GM12878 (cell line): ENCODE data around the gene MMP11. TPM values are rescaled to one million over a fixed set of nuclear protein-coding genes. Genes with fewer than 3 reads are reported as not detected.

Experiments used
- ATAC-seq: fragments of 200-7000 bp; cut with Tn5 transposase; 3 replicates; pipeline ENCODE4 v1.9.1; 2020; ENCODE audit warnings: mild to moderate bottlenecking, moderate library complexity
- BruUV-seq: library from RNA; stranded (reverse); fragments of 400-500 nt; replicated peaks from 2 replicates; lab custom pipeline; 2021; lab: Mats Ljungman, UMichigan
- CTCF ChIA-PET: fragments of 300-600 bp; sonication (Branson Sonifier 250); formaldehyde crosslinking; extraction: SDS; loops from one replicate; lab custom pipeline; 2021; ENCODE audit warnings: inconsistent platforms; lab: Yijun Ruan, JAX
- POLR2A ChIA-PET: fragments of 350-600 bp; formaldehyde crosslinking; extraction: SDS; loops from one replicate; lab custom pipeline; 2021; ENCODE audit warnings: inconsistent platforms; lab: Charles Lee
- RAD21 ChIA-PET: fragments of 300-600 bp; sonication (Branson Sonifier 250); formaldehyde crosslinking; loops from one replicate; lab custom pipeline; 2023; ENCODE audit warnings: antibody characterized with exemption; ENCODE audit not compliant: unreplicated experiment; lab: Charles Lee
- SMC1A ChIA-PET: fragments of 300-600 bp; sonication (Branson Sonifier 250); formaldehyde crosslinking; loops from one replicate; lab custom pipeline; 2023; ENCODE audit not compliant: unreplicated experiment, uncharacterized antibody; lab: Charles Lee
- DNase-seq: peaks from one replicate; pipeline ENCODE4 v3.0.0-alpha.2; 2011; ENCODE audit warnings: low read depth, low spot score
- FAIRE-seq: peaks from 3 replicates; lab custom pipeline; 2011; peaks lifted over from hg19 to GRCh38; lab: Jason Lieb, UNC
- H2AFZ ChIP-seq: 2 replicates; pipeline ENCODE4 v1.6.0; 2011; ENCODE audit warnings: low read depth, low read length, control low read depth; ENCODE audit not compliant: control insufficient read depth
- H3K27ac ChIP-seq: 2 replicates; pipeline ENCODE4 v1.5.1; 2011; ENCODE audit warnings: control low read depth; ENCODE audit not compliant: control insufficient read depth, insufficient read depth
- H3K27me3 ChIP-seq, 2 experiments: replicated peaks in 1 of 2; 2 replicates each; pipeline versions ENCODE4 v1.6.0 to v1.6.1; 2011; ENCODE audit warnings: low read length in 1 of 2; ENCODE audit not compliant: control insufficient read depth in 2 of 2, insufficient read depth in 2 of 2
- H3K36me3 ChIP-seq, 2 experiments: 2 replicates each; pipeline ENCODE4 v1.5.1; 2011; ENCODE audit warnings: low read length in 1 of 2; ENCODE audit not compliant: control insufficient read depth in 2 of 2, insufficient read depth in 2 of 2
- H3K4me1 ChIP-seq: 2 replicates; pipeline ENCODE4 v1.6.1; 2011; ENCODE audit warnings: mild to moderate bottlenecking, low read length, moderate library complexity, mixed read lengths; ENCODE audit not compliant: control insufficient read depth, insufficient read depth
- H3K4me2 ChIP-seq: 2 replicates; pipeline ENCODE4 v1.6.0; 2011; ENCODE audit warnings: control low read depth; ENCODE audit not compliant: control insufficient read depth, insufficient read depth
- H3K4me3 ChIP-seq: fragments of 200-600 bp; sonication (generic); 2 replicates; pipeline ENCODE4 v1.5.1; 2016
- H3K79me2 ChIP-seq: 2 replicates; pipeline ENCODE4 v1.6.0; 2011; ENCODE audit warnings: low read length; ENCODE audit not compliant: control insufficient read depth, insufficient read depth
- H3K9ac ChIP-seq: 2 replicates; pipeline ENCODE4 v1.8.0; 2011; ENCODE audit warnings: low read length, control low read depth, mixed read lengths; ENCODE audit not compliant: control insufficient read depth, insufficient read depth
- H3K9me3 ChIP-seq: replicated peaks from 3 replicates; pipeline ENCODE4 v1.5.1; 2011; ENCODE audit warnings: mild to moderate bottlenecking, low read length; ENCODE audit not compliant: control insufficient read depth, insufficient read depth
- H4K20me1 ChIP-seq: 2 replicates; pipeline ENCODE4 v1.6.0; 2011; ENCODE audit not compliant: control insufficient read depth, insufficient read depth
- CHD2 ChIP-seq: IDR thresholded peaks from 2 replicates; pipeline ENCODE4 v1.6.1; 2011; ENCODE audit warnings: low read depth, low read length, improper control_type of control experiment, borderline replicate concordance
- FOXK2 ChIP-seq: fragments of 450-650 bp; IDR thresholded peaks from 2 replicates; pipeline ENCODE4 v1.6.1; 2017; ENCODE audit warnings: mild to moderate bottlenecking, moderate library complexity
- FOXM1 ChIP-seq: IDR thresholded peaks from 2 replicates; pipeline ENCODE4 v1.6.1; 2012; ENCODE audit warnings: low read depth, mild to moderate bottlenecking, inconsistent platforms, low read length, moderate library complexity
- HDAC2 ChIP-seq: fragments of 200-600 bp; sonication (generic); IDR thresholded peaks from 2 replicates; pipeline ENCODE4 v1.6.1; 2017
- JUNB ChIP-seq: IDR thresholded peaks from 2 replicates; pipeline ENCODE4 v1.6.1; 2016; ENCODE audit warnings: antibody characterized with exemption, mild to moderate bottlenecking
- MXI1 ChIP-seq: fragments of 150-350 bp; IDR thresholded peaks from 2 replicates; pipeline ENCODE4 v1.6.1; 2011; ENCODE audit warnings: low read depth, mild to moderate bottlenecking, inconsistent platforms, low read length, improper control_type of control experiment
- MYB ChIP-seq: fragments of 150-350 bp; IDR thresholded peaks from 2 replicates; pipeline ENCODE4 v1.6.1; 2014; ENCODE audit warnings: mild to moderate bottlenecking, low read depth, low read length, borderline replicate concordance
- PAX5 ChIP-seq: IDR thresholded peaks from 2 replicates; pipeline ENCODE4 v1.6.1; 2011; ENCODE audit warnings: low read depth, low read length, borderline replicate concordance
- SP1 ChIP-seq: IDR thresholded peaks from one replicate; pipeline ENCODE4 v1.6.1; 2011; ENCODE audit warnings: low read depth, low read length
- SPI1 ChIP-seq: IDR thresholded peaks from 2 replicates; pipeline ENCODE4 v1.6.1; 2011; ENCODE audit warnings: low read depth, mild to moderate bottlenecking, low read length, moderate library complexity, borderline replicate concordance; ENCODE audit not compliant: insufficient read depth
- STAT1 ChIP-seq: fragments of 450-650 bp; conservative IDR thresholded peaks from 2 replicates; pipeline ENCODE4 v1.6.1; 2014; ENCODE audit warnings: antibody characterized with exemption, mild to moderate bottlenecking
- SUPT20H ChIP-seq: IDR thresholded peaks from 2 replicates; pipeline ENCODE4 v1.6.1; 2011; ENCODE audit warnings: low read depth, mild to moderate bottlenecking, low read length, moderate library complexity, borderline replicate concordance; ENCODE audit not compliant: control insufficient read depth
- SUZ12 ChIP-seq: fragments of 200-600 bp; sonication (generic); IDR thresholded peaks from one replicate; pipeline ENCODE4 v1.6.1; 2018; ENCODE audit warnings: antibody characterized with exemption, mild to moderate bottlenecking; ENCODE audit not compliant: unreplicated experiment
- YY1 ChIP-seq: IDR thresholded peaks from 2 replicates; pipeline ENCODE4 v1.6.1; 2011; ENCODE audit warnings: low read depth, mild to moderate bottlenecking, low read length
- WGBS: methylation state at CpG from one replicate; pipeline ENCODE4 v1.1.6; 2016; ENCODE audit warnings: low lambda C conversion rate; ENCODE audit not compliant: insufficient replicate concordance, insufficient coverage; ENCODE audit errors: missing lambda C conversion rate; 5-methylcytosine and 5-hydroxymethylcytosine counted together
- in situ Hi-C: fragments of 300-500 bp; cut with MboI; formaldehyde crosslinking; loops from 9 replicates; pipeline ENCODE4 v1.14.3; 2018; ENCODE audit warnings: mixed read lengths
- intact Hi-C: fragments of 100-400 bp; cut with micrococcal nuclease; formaldehyde crosslinking; loops from one replicate; pipeline ENCODE4 v1.14.2; 2022; ENCODE audit not compliant: unreplicated experiment
- polyA plus RNA-seq, 11 experiments: library from polyadenylated mRNA; depleted of rRNA in 4 of 11; unstranded in 6 of 11; stranded (reverse) in 5 of 11; fragments of >200 nt; fragmentation: Nextera tagmentation in 4 of 11; fragmentation: Illumina TruSeq in 1 of 11; extraction: Ambion mirVana in 4 of 11; extraction: Trizol in 1 of 11; gene quantifications; 1 replicate in 1 of 11; 2 replicates in 10 of 11; pipeline versions ENCODE4 v1.2.1 to v1.2.3, GENCODE V29; 2011 to 2016; ENCODE audit warnings: inconsistent platforms in 2 of 11, missing spikeins in 2 of 11, low read depth in 1 of 11
- total RNA-seq, 4 experiments: library from RNA; depleted of rRNA in 3 of 4; stranded (reverse); fragments of >200 nt in 3 of 4; fragmentation: Illumina TruSeq in 1 of 4; extraction: Trizol in 1 of 4; gene quantifications; 2 replicates each; pipeline versions ENCODE4 v1.2.1 to v1.2.3, GENCODE V29; 2013 to 2021
- TF ChIP-seq, protein P1 (sequence below): IDR thresholded peaks from 2 replicates; pipeline ENCODE4 v1.6.1; 2012; ENCODE audit warnings: low read depth, low read length, improper control_type of control experiment
- TF ChIP-seq, protein P2 (sequence below): fragments of 450-650 bp; IDR thresholded peaks from 2 replicates; pipeline ENCODE4 v1.6.1; 2017; ENCODE audit warnings: antibody characterized with exemption, mild to moderate bottlenecking, moderate library complexity
- TF ChIP-seq, protein P3 (sequence below): fragments of 450-650 bp; IDR thresholded peaks from 2 replicates; pipeline ENCODE4 v1.6.1; 2016; ENCODE audit warnings: mild to moderate bottlenecking, moderate library complexity, borderline replicate concordance

Gene MMP11
- total and polyA plus RNA-seq, 10 of the 15 experiments (the other 5 are each of a cell fraction or from before 2014, with no cell fraction given), result 0.03 to 1.1 (median 0.31) TPM; not detected in 2

DNA sequence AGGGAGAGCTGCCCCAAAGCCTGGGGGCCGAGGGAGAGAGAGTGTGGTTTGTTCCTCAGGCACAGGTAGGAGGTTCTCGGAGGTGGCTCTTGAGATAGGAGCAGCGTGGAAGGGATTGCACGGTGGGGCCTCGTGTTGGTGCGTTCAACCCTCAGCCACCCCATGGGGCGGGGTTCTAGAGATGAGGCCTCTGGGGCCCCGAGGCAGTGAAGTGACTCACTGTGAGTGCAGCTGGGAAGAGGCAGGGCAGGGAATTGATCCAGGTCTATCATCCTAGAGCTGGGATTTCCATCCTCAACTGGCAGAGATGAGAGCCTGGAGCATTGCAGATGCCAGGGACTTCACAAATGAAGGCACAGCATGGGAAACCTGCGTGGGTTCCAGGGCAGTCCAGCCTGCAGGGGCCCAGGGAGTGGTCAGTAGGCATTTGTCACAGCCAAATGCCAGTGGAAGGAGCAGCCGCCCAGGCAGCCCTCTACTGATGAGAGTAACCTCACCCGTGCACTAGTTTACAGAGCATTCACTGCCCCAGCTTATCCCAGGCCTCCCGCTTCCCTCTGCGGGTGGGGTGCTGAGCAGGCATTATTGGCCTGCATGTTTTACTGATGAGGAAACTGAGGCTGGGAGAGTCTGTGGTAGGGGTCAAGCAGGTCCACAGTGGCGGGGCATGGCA is 9.0 kb downstream of the MMP11 start:
- H3K4me1 ChIP-seq, result peaks cover 5% of the 10 kb centered on the region
- H2AFZ ChIP-seq, result no peak overlapping the region
- peaks cover 0 to 2% of the 10 kb centered on the region in 2 experiments; a peak in 1 of 4 replicates for H3K27me3 ChIP-seq
- FAIRE-seq, result no peak
- H3K4me3 ChIP-seq, result no peak overlapping the region
- TF ChIP-seq SP1 (no peak), FOXM1 (no peak), SUPT20H (no peak), STAT1 (no peak), PAX5 (no peak), MYB (no peak), MXI1 (no peak), JUNB (no peak), YY1 (no peak), HDAC2 (no peak), FOXK2 (no peak), SPI1 (no peak), CHD2 (no peak), SUZ12 (no peak)
- TF ChIP-seq, protein P1, sequence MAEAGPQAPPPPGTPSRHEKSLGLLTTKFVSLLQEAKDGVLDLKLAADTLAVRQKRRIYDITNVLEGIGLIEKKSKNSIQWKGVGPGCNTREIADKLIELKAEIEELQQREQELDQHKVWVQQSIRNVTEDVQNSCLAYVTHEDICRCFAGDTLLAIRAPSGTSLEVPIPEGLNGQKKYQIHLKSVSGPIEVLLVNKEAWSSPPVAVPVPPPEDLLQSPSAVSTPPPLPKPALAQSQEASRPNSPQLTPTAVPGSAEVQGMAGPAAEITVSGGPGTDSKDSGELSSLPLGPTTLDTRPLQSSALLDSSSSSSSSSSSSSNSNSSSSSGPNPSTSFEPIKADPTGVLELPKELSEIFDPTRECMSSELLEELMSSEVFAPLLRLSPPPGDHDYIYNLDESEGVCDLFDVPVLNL, result no peak
- TF ChIP-seq, protein P2, sequence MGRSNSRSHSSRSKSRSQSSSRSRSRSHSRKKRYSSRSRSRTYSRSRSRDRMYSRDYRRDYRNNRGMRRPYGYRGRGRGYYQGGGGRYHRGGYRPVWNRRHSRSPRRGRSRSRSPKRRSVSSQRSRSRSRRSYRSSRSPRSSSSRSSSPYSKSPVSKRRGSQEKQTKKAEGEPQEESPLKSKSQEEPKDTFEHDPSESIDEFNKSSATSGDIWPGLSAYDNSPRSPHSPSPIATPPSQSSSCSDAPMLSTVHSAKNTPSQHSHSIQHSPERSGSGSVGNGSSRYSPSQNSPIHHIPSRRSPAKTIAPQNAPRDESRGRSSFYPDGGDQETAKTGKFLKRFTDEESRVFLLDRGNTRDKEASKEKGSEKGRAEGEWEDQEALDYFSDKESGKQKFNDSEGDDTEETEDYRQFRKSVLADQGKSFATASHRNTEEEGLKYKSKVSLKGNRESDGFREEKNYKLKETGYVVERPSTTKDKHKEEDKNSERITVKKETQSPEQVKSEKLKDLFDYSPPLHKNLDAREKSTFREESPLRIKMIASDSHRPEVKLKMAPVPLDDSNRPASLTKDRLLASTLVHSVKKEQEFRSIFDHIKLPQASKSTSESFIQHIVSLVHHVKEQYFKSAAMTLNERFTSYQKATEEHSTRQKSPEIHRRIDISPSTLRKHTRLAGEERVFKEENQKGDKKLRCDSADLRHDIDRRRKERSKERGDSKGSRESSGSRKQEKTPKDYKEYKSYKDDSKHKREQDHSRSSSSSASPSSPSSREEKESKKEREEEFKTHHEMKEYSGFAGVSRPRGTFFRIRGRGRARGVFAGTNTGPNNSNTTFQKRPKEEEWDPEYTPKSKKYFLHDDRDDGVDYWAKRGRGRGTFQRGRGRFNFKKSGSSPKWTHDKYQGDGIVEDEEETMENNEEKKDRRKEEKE, result no peak
- TF ChIP-seq, protein P3, sequence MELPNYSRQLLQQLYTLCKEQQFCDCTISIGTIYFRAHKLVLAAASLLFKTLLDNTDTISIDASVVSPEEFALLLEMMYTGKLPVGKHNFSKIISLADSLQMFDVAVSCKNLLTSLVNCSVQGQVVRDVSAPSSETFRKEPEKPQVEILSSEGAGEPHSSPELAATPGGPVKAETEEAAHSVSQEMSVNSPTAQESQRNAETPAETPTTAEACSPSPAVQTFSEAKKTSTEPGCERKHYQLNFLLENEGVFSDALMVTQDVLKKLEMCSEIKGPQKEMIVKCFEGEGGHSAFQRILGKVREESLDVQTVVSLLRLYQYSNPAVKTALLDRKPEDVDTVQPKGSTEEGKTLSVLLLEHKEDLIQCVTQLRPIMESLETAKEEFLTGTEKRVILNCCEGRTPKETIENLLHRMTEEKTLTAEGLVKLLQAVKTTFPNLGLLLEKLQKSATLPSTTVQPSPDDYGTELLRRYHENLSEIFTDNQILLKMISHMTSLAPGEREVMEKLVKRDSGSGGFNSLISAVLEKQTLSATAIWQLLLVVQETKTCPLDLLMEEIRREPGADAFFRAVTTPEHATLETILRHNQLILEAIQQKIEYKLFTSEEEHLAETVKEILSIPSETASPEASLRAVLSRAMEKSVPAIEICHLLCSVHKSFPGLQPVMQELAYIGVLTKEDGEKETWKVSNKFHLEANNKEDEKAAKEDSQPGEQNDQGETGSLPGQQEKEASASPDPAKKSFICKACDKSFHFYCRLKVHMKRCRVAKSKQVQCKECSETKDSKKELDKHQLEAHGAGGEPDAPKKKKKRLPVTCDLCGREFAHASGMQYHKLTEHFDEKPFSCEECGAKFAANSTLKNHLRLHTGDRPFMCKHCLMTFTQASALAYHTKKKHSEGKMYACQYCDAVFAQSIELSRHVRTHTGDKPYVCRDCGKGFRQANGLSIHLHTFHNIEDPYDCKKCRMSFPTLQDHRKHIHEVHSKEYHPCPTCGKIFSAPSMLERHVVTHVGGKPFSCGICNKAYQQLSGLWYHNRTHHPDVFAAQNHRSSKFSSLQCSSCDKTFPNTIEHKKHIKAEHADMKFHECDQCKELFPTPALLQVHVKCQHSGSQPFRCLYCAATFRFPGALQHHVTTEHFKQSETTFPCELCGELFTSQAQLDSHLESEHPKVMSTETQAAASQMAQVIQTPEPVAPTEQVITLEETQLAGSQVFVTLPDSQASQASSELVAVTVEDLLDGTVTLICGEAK, result no peak
- TF ChIP-seq, all 136 proteins: peak for 0
- Histone ChIP-seq H3K9ac (no peak overlapping the region), H3K4me2 (no peak overlapping the region), H3K27ac (no peak overlapping the region), H3K79me2 (peaks cover 2% of the 10 kb centered on the region; the same call in 1 of the 2 replicates), H3K36me3 (no peaks in the 10 kb centered on the region), H4K20me1 (no peaks in the 10 kb centered on the region), H3K9me3 (no peaks in the 10 kb centered on the region)
- no peak for DNase-seq
- no TSS peak for BruUV-seq
- ChIA-PET CTCF (no interaction called here), SMC1A (no interaction called here), RAD21 (no interaction called here), POLR2A (no interaction called here)
- 46% methylated on average over 14 of the region's 14 CpGs for WGBS
- intact Hi-C loops, result no loop called here
- no peak for ATAC-seq
- in situ Hi-C loops, result no loop called here
